Stimulated activated CD4-positive, alpha-beta T cell treated with anti-CD3 and anti-CD28 coated beads, Interleukin-2, amount 100 ng/mL, for 24 hours (primary cell): ENCODE measurements around the gene FAM174C.
A peak's percentile ranks its signal among the peaks of the same experiment; 100 is the strongest.

Experiments
- DNase-seq, 2 donors: peaks; one replicate each; pipeline ENCODE4 v3.0.0-alpha.2; 2020

FAM174C gene

GRCh38 chr19:1275260-1275975, at the start of gene FAM174C:
FAM174C (plus strand) TSS chr19:1275530; CDS start chr19:1275550, 20 bp downstream.
- DNase-seq: peak; percentile 95 to 98

- no peak for DNase-seq
Observed at GRCh38 chr19:1226227-1226518, 49.2 kb upstream of the FAM174C start.

GRCh38 chr19:1226522-1227303, 48.6 kb upstream of the FAM174C start:
- DNase-seq: no peak

GRCh38 chr19:1227304-1228054, 47.9 kb upstream of the FAM174C start:
- DNase-seq: no peak

GRCh38 chr19:1228161-1228957, 47.0 kb upstream of the FAM174C start:
- no peak for DNase-seq

- DNase-seq: no peak
Observed at GRCh38 chr19:1229056-1229923, 46.0 kb upstream of the FAM174C start.

GRCh38 chr19:1229924-1230782, 45.2 kb upstream of the FAM174C start:
- no peak for DNase-seq

GRCh38 chr19:1230783-1231489, 44.4 kb upstream of the FAM174C start:
- no peak for DNase-seq

- no peak for DNase-seq
Observed at GRCh38 chr19:1231729-1232637, 43.3 kb upstream of the FAM174C start.

GRCh38 chr19:1232652-1233072, 42.7 kb upstream of the FAM174C start:
- no peak for DNase-seq

GRCh38 chr19:1233115-1233667, 42.1 kb upstream of the FAM174C start:
- DNase-seq: no peak

- no peak for DNase-seq
Observed at GRCh38 chr19:1234051-1234954, 41.0 kb upstream of the FAM174C start.

- no peak for DNase-seq
Observed at GRCh38 chr19:1234955-1235380, 40.4 kb upstream of the FAM174C start.

GRCh38 chr19:1235625-1236538, 39.4 kb upstream of the FAM174C start:
- DNase-seq: no peak

GRCh38 chr19:1236576-1236975, 38.8 kb upstream of the FAM174C start:
- DNase-seq: no peak

GRCh38 chr19:1237027-1237659, 38.2 kb upstream of the FAM174C start:
- DNase-seq: no peak
